HG03139 (cell line): ENCODE measurements around the gene YWHAB.
A peak's percentile ranks its signal among the peaks of the same experiment; 100 is the strongest.
"Not testable (repeated sequence)": the region's sequence is repeated elsewhere in the genome, so short reads cannot be mapped to it uniquely, and the experiment has no call there.

Experiments used
- ATAC-seq: cut with Tn5 transposase; IDR thresholded peaks from one replicate; pipeline ENCODE4 v1.9.1; 2021; ENCODE audit not compliant: unreplicated experiment

Gene YWHAB

GRCh38 chr20:44866703-44867335 is 18.7 kb upstream of the YWHAB start:
- no peak for ATAC-seq

DNA sequence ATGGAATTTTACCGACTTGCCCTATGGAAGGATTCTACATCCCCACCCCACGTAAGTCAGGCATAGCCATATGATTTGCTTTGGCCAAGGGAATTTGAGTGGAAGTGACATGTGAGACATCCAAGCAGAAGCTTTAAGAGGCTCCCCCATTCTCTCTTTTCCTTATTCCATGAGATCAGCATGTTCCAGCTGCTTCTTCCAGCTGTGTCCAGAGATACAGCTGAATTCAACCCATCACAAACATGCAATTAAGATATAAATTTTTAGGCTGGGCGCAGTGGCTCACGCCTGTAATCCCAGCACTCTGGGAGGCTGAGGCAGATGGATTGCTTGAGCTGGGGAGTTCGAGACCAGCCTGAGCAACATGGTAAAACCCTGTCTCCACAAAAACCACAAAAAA is 16.0 kb upstream of the YWHAB start:
- no peak for ATAC-seq

- not testable (repeated sequence) for ATAC-seq
These were observed 3.1 kb upstream of the YWHAB start for GRCh38 chr20:44882360-44882759.

DNA sequence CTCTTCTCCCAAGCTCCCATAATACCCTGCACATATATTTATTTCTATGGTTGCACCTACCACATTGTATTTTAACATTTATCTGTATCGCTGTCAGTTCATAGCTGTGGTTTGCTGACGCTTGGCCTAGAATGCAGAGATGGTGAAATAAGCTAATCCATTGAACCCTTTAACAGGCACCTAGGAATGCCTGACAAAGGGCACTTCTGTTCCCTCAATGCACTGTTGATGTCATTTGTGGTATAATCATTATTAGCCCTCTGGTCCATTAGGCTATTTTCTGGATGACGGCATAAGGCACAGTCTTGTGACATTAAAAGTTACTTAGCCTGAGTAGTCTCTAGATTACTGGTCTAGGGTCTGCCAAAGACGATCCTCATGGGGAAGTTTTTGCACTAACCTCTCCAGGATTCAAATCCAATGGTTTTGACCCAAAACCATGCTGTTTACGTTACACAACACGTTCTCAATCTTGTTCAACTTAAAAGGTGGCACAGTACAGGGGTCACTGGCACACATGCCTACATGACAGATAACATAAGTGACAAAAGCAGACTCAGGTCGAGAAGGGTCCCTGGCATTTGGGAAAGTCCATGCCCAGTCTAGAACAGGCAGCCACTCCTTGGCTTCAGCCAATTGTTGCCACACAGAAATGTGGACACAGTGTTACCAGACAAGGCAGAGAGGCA is 2.1 kb upstream of the YWHAB start:
- no peak for ATAC-seq

DNA sequence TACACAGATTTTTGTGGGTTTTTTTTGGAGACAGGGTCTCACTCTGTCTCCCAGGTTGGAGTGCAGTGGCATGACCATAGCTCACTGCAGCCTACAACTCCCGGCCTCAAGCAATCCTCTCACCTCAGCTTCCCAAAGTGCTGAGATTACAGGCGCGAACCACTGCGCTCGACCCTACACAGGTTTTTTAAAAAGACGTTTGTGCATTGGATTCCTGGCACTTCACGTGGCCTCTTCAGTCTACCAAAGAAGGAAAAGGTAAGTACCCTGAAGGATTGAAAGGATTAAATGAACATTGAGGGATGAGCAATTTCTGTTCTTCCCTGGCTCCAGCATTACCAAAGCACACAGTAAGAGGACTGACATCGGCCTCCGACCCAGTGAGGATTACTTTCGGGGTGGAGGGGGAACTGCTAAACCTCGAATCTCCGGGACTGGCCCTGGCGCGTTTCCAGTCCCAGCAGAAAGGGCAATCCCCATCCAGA is 556 bp upstream of the YWHAB start:
- ATAC-seq: no peak

GRCh38 chr20:44886266-44886651 is 754 bp downstream of the YWHAB start:
- no peak for ATAC-seq

DNA sequence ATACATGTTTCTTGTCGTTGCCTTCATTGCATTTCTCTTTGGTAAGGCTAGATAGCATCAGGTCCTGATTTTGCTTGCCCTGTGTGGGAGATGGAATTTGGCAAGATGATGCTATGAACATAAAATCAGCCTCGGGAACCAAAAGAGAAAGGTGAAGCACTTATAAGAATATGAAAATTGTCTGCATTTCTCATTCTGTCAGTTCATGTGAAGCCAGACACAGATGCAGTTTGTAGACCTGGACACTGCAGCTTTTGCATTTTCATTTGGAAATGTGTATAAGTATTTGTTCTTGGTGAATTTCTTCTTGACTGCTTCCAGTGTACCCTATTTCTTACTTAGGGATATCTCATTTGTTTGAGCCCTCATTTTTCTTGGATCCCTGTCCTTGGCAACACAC is 1.3 kb downstream of the YWHAB start:
- no peak for ATAC-seq

DNA sequence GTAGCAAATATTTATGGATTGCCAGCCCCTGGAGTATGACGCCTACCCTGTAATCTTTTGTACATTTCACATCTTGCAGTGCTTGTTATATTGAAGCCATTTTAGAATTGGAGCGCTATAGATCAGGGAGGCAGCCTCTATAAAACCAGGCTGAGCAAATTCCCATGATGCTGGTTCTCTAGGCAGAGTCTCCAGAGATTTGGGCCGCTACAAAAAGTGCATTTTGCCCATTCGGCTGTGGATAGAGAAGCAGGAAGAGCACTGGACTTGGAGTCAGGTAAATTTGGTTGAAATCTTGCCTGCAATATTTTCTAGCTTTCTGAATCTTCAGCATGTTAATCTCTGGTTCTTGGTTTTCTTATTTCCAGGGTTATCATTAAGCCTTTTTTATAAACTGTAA is 2.0 kb downstream of the YWHAB start:
- no peak for ATAC-seq

DNA sequence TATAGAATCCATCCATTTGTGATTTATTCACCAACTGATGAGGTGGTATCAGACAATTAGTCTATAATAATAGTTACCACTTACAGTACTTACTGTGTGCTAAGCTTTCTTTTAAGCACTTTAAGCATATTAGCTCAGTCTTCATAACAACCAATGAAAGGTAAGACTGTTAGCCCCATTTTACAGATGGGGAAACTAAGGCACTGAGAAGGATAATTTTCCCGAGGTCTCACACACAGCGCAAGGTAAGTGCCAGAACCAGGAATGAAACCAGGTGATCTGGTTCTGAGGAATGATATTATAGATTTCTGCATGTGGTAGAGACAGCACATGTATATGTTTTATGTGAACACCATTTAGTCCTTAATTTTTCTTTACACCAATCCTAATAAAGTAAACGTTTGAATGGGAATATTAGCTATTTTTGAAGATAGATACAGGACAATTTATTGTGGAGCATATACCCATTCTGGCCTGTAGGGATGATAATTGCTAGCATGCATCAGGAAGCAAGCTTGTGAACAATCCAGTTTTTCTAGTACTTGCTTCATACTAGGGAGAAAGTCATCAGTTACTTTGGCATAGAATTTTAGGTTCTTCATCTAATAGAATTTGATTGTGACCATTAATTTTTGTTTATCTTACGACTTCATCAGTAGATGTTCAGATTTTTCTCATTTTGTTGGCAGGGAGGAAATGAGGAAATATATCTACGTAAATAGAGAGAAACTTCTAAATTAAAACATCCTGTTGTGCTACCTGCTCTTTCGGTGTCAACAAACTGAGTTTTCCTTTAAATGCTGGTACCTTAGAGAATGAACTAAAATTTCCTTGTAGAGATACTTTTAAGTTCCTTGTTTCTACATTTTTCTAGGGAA is 3.0 kb downstream of the YWHAB start:
- no peak for ATAC-seq

- ATAC-seq: no peak
These were observed 6.3 kb downstream of the YWHAB start for GRCh38 chr20:44891826-44892225.

- ATAC-seq: no peak
These were observed 9.5 kb downstream of the YWHAB start for GRCh38 chr20:44894959-44895358.

GRCh38 chr20:44896583-44896982 is 11.1 kb downstream of the YWHAB start:
- ATAC-seq: no peak

DNA sequence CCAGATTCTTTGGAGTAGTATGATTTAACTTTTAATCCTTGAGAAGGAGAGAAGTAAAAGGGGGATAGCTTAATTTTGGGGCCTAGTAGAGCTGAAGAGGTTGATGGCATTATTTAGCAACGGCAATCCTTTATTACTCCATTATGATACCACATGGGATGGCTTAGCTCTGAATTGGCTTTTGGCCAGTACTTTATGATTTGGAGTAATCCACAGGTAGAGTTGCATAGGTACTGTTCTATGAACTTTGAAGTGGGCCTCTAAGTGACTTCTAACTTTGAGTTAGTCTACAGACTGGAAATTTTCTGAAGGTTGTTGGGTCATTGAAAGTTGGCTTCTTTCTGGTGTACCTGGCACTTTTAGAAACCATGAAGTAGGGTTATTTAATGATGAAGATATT is 11.6 kb downstream of the YWHAB start:
- ATAC-seq: no peak

DNA sequence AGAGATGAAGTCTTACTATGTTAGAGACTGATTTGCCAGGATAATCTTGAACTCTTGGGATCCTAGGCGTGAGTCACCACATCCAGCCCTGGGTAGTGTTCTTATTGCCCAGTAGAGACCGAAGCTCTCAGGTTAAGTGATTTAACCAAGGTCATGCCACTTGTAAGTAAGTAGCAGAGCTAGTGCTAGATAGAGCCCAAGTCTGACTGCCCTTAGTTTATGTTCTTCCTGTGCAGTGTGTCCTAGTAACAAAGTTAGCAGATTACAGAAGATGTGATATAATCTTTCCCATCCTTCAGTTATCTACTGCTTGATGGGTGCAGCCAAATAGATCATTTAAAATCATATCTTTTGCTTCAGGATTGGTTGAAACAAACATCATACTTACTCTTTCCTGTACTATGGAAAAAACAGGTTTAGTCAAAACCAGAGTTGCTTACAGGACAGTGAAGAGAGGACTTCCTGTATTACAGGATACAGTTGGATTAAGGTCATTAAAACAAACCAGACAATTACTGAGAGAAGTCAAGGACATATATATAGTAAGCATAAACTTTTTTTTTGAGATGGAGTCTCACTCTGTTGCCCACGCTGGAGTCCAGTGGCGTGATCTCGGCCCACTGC is 14.8 kb downstream of the YWHAB start:
- ATAC-seq: no peak

- no peak for ATAC-seq
These were observed 16.5 kb downstream of the YWHAB start for GRCh38 chr20:44901974-44902373.

GRCh38 chr20:44904377-44904776 is 18.9 kb downstream of the YWHAB start:
- ATAC-seq: no peak

GRCh38 chr20:44908987-44909871 is 23.7 kb downstream of the YWHAB start:
- no peak for ATAC-seq

DNA sequence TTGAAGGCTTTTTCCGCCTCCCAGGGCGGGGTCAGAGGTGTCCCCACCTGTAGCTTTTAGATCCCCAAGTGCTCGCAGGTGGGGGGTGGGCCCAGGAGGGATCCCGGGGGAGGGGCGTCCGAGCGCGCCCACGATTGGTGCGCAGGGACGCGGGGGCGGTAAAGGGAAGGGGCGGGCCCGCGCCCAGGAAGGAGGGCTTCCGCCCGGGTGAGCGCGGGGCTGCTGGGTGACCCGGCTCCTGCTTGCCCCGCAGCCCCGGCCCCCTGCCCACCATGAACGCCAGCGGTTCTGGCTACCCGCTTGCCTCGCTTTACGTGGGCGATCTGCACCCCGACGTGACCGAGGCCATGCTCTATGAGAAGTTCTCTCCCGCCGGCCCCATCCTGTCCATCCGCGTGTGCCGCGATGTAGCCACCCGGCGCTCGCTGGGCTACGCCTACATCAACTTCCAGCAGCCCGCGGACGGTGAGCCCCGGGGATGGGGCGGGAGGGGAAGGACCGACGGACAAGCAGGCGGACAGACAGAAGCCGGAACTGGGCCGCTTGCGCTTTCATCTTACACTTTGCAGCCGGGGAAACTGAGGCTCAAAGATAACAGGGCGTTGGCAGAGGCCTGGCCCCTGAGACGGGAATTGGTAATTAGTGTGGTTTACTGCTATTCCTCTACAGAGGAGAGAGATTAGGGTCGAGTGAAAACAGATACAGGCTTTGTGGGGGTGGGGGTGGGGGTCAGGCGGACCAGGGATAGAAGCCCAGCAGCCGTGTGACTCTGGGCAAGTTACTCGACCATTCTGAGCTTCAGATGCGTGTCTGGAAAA is 24.6 kb downstream of the YWHAB start, which contains the start of gene PABPC1L:
TSS of gene PABPC1L (plus strand) at position 189 of the 818 bp plus-strand sequence. CDS start at position 273, 84 bp downstream.
- ATAC-seq: peak; percentile 83

- no peak for ATAC-seq
These were observed 25.3 kb downstream of the YWHAB start for GRCh38 chr20:44910690-44911262.
